ENCODE data around the gene PLPP7. TPM values are rescaled to one million over a fixed set of nuclear protein-coding genes. Genes with fewer than 3 reads are reported as not detected.
"Not testable (repeated sequence)": the region's sequence is repeated elsewhere in the genome, so short reads cannot be mapped to it uniquely, and the experiment has no call there.

PLPP7 gene
- polyA plus RNA-seq (2013, experiment 1 of 2) = 0.17 TPM
- 0.14 TPM for polyA plus RNA-seq (2013, experiment 2 of 2)

- no peak within 1 kb of the TSS for H3K4me2 ChIP-seq (ENCODE audit: low read length, poor library complexity, severe bottlenecking)
- peak; percentile 21 for DNase-seq
Observed at GRCh38 chr9:131289301-131290035, at the start of gene PLPP7. Gene PLPP7 (plus strand): TSS chr9:131289723. CDS start chr9:131289998, 275 bp downstream.

GRCh38 chr9:131240047-131240921, 49.2 kb upstream of the PLPP7 start:
- WGBS = 69% methylated on average over 22 of the region's 22 CpGs
- Histone ChIP-seq H3K23ac (ENCODE audit: low read length in 2 of 2) (no peak overlapping the region), H4K8ac (ENCODE audit: low read length) (no peak overlapping the region), H2BK12ac (ENCODE audit: low read length in 2 of 2) (no peak overlapping the region), H2AFZ (ENCODE audit: low read depth, low read length) (no peak overlapping the region), H2AK5ac (ENCODE audit: low read length, severe bottlenecking) (no peak overlapping the region), H3K4me3 (ENCODE audit: insufficient read depth in 1 of 2, low read depth in 1 of 2, low read length in 2 of 2) (no peak overlapping the region), H3K14ac (ENCODE audit: low read length in 2 of 2) (no peak overlapping the region), H3K27ac (ENCODE audit: low read length, poor library complexity, severe bottlenecking) (no peak overlapping the region), H2BK120ac (ENCODE audit: low read depth, low read length) (no peak overlapping the region), H4K91ac (ENCODE audit: low read length) (no peak overlapping the region), H3K9me3 (ENCODE audit: control insufficient read depth, low read length) (peaks cover 3% of the 10 kb centered on the region), H3K4ac (ENCODE audit: low read depth in 1 of 2, low read length in 2 of 2) (no peak overlapping the region), H3K9ac (ENCODE audit: low read length) (no peak overlapping the region), H3K4me1 (ENCODE audit: control insufficient read depth, insufficient read depth, low read depth, low read length) (peaks cover 16% of the 10 kb centered on the region), H3K79me1 (replicated peaks; ENCODE audit: low read length, poor library complexity, severe bottlenecking) (no peaks in the 10 kb centered on the region), H3K4me2 (ENCODE audit: low read length, poor library complexity, severe bottlenecking) (no peak overlapping the region), H3K36me3 (ENCODE audit: control insufficient read depth in 1 of 2, insufficient read depth in 2 of 2, low read depth in 1 of 2, low read length in 2 of 2) (peaks cover 10 to 12% of the 10 kb centered on the region in 2 experiments), H3K27me3 (ENCODE audit: control insufficient read depth in 1 of 2, insufficient read depth in 1 of 2, low read length in 2 of 2) (peaks cover 0 to 18% of the 10 kb centered on the region in 2 experiments), H2BK5ac (ENCODE audit: low read depth, low read length, poor library complexity, severe bottlenecking) (no peak overlapping the region), H3K18ac (ENCODE audit: low read depth in 1 of 2, low read length in 2 of 2) (peak overlapping the region in 1 of 2 experiments; percentile 28), H2BK15ac (ENCODE audit: low read depth, poor library complexity, severe bottlenecking) (no peak overlapping the region)
- no peak for DNase-seq

More at GRCh38 chr9:131289301-131290035, at the start of gene PLPP7:
- Histone ChIP-seq H3K27ac (ENCODE audit: low read length, poor library complexity, severe bottlenecking) (no peak within 1 kb of the TSS), H2AK5ac (ENCODE audit: low read length, severe bottlenecking) (no peak within 1 kb of the TSS), H3K4ac (ENCODE audit: low read depth in 1 of 2, low read length in 2 of 2) (no peak within 1 kb of the TSS), H3K18ac (ENCODE audit: low read depth in 1 of 2, low read length in 2 of 2) (no peak within 1 kb of the TSS), H2BK5ac (ENCODE audit: low read depth, low read length, poor library complexity, severe bottlenecking) (no peak within 1 kb of the TSS), H3K4me3 (ENCODE audit: insufficient read depth in 1 of 2, low read depth in 1 of 2, low read length in 2 of 2) (peak within 1 kb of the TSS in 1 of 2 experiments; percentile 81), H2BK12ac (ENCODE audit: low read length in 2 of 2) (no peak within 1 kb of the TSS), H3K9ac (ENCODE audit: low read length) (peak within 1 kb of the TSS; percentile 92), H3K4me1 (ENCODE audit: control insufficient read depth, insufficient read depth, low read depth, low read length) (peaks cover 5% of the 10 kb centered on the region), H3K79me1 (replicated peaks; ENCODE audit: low read length, poor library complexity, severe bottlenecking) (no peaks in the 10 kb centered on the region), H3K36me3 (ENCODE audit: control insufficient read depth in 1 of 2, insufficient read depth in 2 of 2, low read depth in 1 of 2, low read length in 2 of 2) (peaks cover 0 to 27% of the 10 kb centered on the region in 2 experiments), H3K14ac (ENCODE audit: low read length in 2 of 2) (no peak within 1 kb of the TSS), H3K23ac (ENCODE audit: low read length in 2 of 2) (no peak within 1 kb of the TSS), H4K8ac (ENCODE audit: low read length) (peak within 1 kb of the TSS; percentile 45), H2BK120ac (ENCODE audit: low read depth, low read length) (no peak within 1 kb of the TSS), H2BK15ac (ENCODE audit: low read depth, poor library complexity, severe bottlenecking) (peak within 1 kb of the TSS; percentile 65), H4K91ac (ENCODE audit: low read length) (peak within 1 kb of the TSS; percentile 29), H2AFZ (ENCODE audit: low read depth, low read length) (peak within 1 kb of the TSS; percentile 62), H3K27me3 (ENCODE audit: control insufficient read depth in 1 of 2, insufficient read depth in 1 of 2, low read length in 2 of 2) (peaks cover 0 to 8% of the 10 kb centered on the region in 2 experiments), H3K9me3 (ENCODE audit: control insufficient read depth, low read length) (no peaks in the 10 kb centered on the region)
- 70% methylated on average over 28 of the region's 28 CpGs for WGBS

- H3K23ac ChIP-seq (ENCODE audit: low read length in 2 of 2); H3K27ac ChIP-seq (ENCODE audit: low read length, poor library complexity, severe bottlenecking); DNase-seq; H2BK12ac ChIP-seq (ENCODE audit: low read length in 2 of 2); H2BK120ac ChIP-seq (ENCODE audit: low read depth, low read length); H3K79me1 ChIP-seq (replicated peaks; ENCODE audit: low read length, poor library complexity, severe bottlenecking); H4K8ac ChIP-seq (ENCODE audit: low read length); H3K36me3 ChIP-seq (ENCODE audit: control insufficient read depth in 1 of 2, insufficient read depth in 2 of 2, low read depth in 1 of 2, low read length in 2 of 2); H2AFZ ChIP-seq (ENCODE audit: low read depth, low read length); H4K91ac ChIP-seq (ENCODE audit: low read length); H2AK5ac ChIP-seq (ENCODE audit: low read length, severe bottlenecking); H2BK5ac ChIP-seq (ENCODE audit: low read depth, low read length, poor library complexity, severe bottlenecking); H3K9me3 ChIP-seq (ENCODE audit: control insufficient read depth, low read length); H3K14ac ChIP-seq (ENCODE audit: low read length in 2 of 2); H3K4me2 ChIP-seq (ENCODE audit: low read length, poor library complexity, severe bottlenecking); H3K4ac ChIP-seq (ENCODE audit: low read depth in 1 of 2, low read length in 2 of 2); H3K18ac ChIP-seq (ENCODE audit: low read depth in 1 of 2, low read length in 2 of 2); H3K4me1 ChIP-seq (ENCODE audit: control insufficient read depth, insufficient read depth, low read depth, low read length); H3K9ac ChIP-seq (ENCODE audit: low read length); H2BK15ac ChIP-seq (ENCODE audit: low read depth, poor library complexity, severe bottlenecking); H3K4me3 ChIP-seq (ENCODE audit: insufficient read depth in 1 of 2, low read depth in 1 of 2, low read length in 2 of 2): not testable (repeated sequence)
- H3K27me3 ChIP-seq (ENCODE audit: control insufficient read depth in 1 of 2, insufficient read depth in 1 of 2, low read length in 2 of 2) = peaks cover 0 to 15% of the 10 kb centered on the region in 2 experiments
- 50% methylated on average over 1 of the region's 5 CpGs for WGBS
Observed at GRCh38 chr9:131244331-131244730, 45.2 kb upstream of the PLPP7 start.

- Histone ChIP-seq H3K9ac (ENCODE audit: low read length) (no peak overlapping the region), H3K4ac (ENCODE audit: low read depth in 1 of 2, low read length in 2 of 2) (no peak overlapping the region), H3K14ac (ENCODE audit: low read length in 2 of 2) (no peak overlapping the region), H2BK15ac (ENCODE audit: low read depth, poor library complexity, severe bottlenecking) (no peak overlapping the region), H4K8ac (ENCODE audit: low read length) (no peak overlapping the region), H3K4me1 (ENCODE audit: control insufficient read depth, insufficient read depth, low read depth, low read length) (no peaks in the 10 kb centered on the region), H3K9me3 (ENCODE audit: control insufficient read depth, low read length) (peaks cover 3% of the 10 kb centered on the region), H3K4me3 (ENCODE audit: insufficient read depth in 1 of 2, low read depth in 1 of 2, low read length in 2 of 2) (no peak overlapping the region), H2BK12ac (ENCODE audit: low read length in 2 of 2) (no peak overlapping the region), H3K36me3 (ENCODE audit: control insufficient read depth in 1 of 2, insufficient read depth in 2 of 2, low read depth in 1 of 2, low read length in 2 of 2) (no peaks in the 10 kb centered on the region), H3K27me3 (ENCODE audit: control insufficient read depth in 1 of 2, insufficient read depth in 1 of 2, low read length in 2 of 2) (no peaks in the 10 kb centered on the region), H3K4me2 (ENCODE audit: low read length, poor library complexity, severe bottlenecking) (no peak overlapping the region), H3K18ac (ENCODE audit: low read depth in 1 of 2, low read length in 2 of 2) (no peak overlapping the region), H2BK120ac (ENCODE audit: low read depth, low read length) (no peak overlapping the region), H4K91ac (ENCODE audit: low read length) (no peak overlapping the region), H3K79me1 (replicated peaks; ENCODE audit: low read length, poor library complexity, severe bottlenecking) (no peaks in the 10 kb centered on the region), H2AFZ (ENCODE audit: low read depth, low read length) (no peak overlapping the region), H3K23ac (ENCODE audit: low read length in 2 of 2) (no peak overlapping the region), H3K27ac (ENCODE audit: low read length, poor library complexity, severe bottlenecking) (no peak overlapping the region), H2AK5ac (ENCODE audit: low read length, severe bottlenecking) (no peak overlapping the region), H2BK5ac (ENCODE audit: low read depth, low read length, poor library complexity, severe bottlenecking) (no peak overlapping the region)
- DNase-seq = no peak
- 100% methylated on average over 3 of the region's 4 CpGs for WGBS
Observed at GRCh38 chr9:131246618-131247017, 42.9 kb upstream of the PLPP7 start.

Measured in mesenchymal stem cell (in vitro differentiated cells and primary cell).